Keratinocyte (primary cell): ENCODE results near the gene IL17C. TPM values are rescaled to one million over a fixed set of nuclear protein-coding genes. Genes with fewer than 3 reads are reported as not detected.

Experiments used
- DNase-seq: peaks from one replicate; pipeline ENCODE4 v3.0.0-alpha.2; 2011; ENCODE audit warnings: low read depth, missing footprints, low spot score
- FAIRE-seq: peaks from 2 replicates; lab custom pipeline; 2011; peaks lifted over from hg19 to GRCh38; lab: Jason Lieb, UNC
- H2AFZ ChIP-seq: 2 replicates; pipeline ENCODE4 v1.6.0; 2012; ENCODE audit warnings: low read length, control low read depth, inconsistent platforms; ENCODE audit not compliant: control insufficient read depth
- H3K27ac ChIP-seq: 2 replicates; pipeline ENCODE4 v1.5.1; 2011; ENCODE audit warnings: low read length; ENCODE audit not compliant: control insufficient read depth, insufficient read depth
- H3K27me3 ChIP-seq: 3 replicates; pipeline ENCODE4 v1.6.0; 2011; ENCODE audit warnings: low read length; ENCODE audit not compliant: control insufficient read depth, insufficient read depth; ENCODE audit errors: extremely low read depth
- H3K36me3 ChIP-seq, 2 experiments: 2 replicates in 1 of 2; 3 replicates in 1 of 2; pipeline ENCODE4 v1.5.1; 2011; ENCODE audit warnings: low read length in 2 of 2, mild to moderate bottlenecking in 1 of 2; ENCODE audit not compliant: control insufficient read depth in 2 of 2, insufficient read depth in 2 of 2; ENCODE audit errors: extremely low read depth in 1 of 2
- H3K4me1 ChIP-seq: 3 replicates; pipeline ENCODE4 v1.5.1; 2011; ENCODE audit warnings: low read length; ENCODE audit not compliant: control insufficient read depth, insufficient read depth; ENCODE audit errors: extremely low read depth
- H3K4me2 ChIP-seq: 3 replicates; pipeline ENCODE4 v1.6.0; 2011; ENCODE audit warnings: low read depth, low read length; ENCODE audit not compliant: control insufficient read depth, insufficient read depth; ENCODE audit errors: extremely low read depth
- H3K4me3 ChIP-seq, 3 experiments: fragments of 200-600 bp in 1 of 3; sonication (generic) in 1 of 3; 2 replicates in 2 of 3; 3 replicates in 1 of 3; pipeline ENCODE4 v1.5.1; 2011 to 2016; ENCODE audit warnings: low read length in 3 of 3, mild to moderate bottlenecking in 3 of 3, control low read depth in 2 of 3, inconsistent platforms in 1 of 3, low read depth in 1 of 3, mixed read lengths in 1 of 3, mixed run types in 1 of 3, moderate library complexity in 1 of 3; ENCODE audit not compliant: control insufficient read depth in 2 of 3, insufficient read depth in 2 of 3; ENCODE audit errors: extremely low read depth in 1 of 3
- H3K79me2 ChIP-seq: 2 replicates; pipeline ENCODE4 v1.6.0; 2012; ENCODE audit warnings: low read length; ENCODE audit not compliant: control insufficient read depth, insufficient read depth
- H3K9ac ChIP-seq: 3 replicates; pipeline ENCODE4 v1.6.0; 2011; ENCODE audit warnings: low read length; ENCODE audit not compliant: control insufficient read depth, insufficient read depth; ENCODE audit errors: extremely low read depth
- H3K9me1 ChIP-seq: 3 replicates; pipeline ENCODE4 v1.6.0; 2011; ENCODE audit warnings: low read length; ENCODE audit not compliant: control insufficient read depth, insufficient read depth; ENCODE audit errors: extremely low read depth
- H3K9me3 ChIP-seq: 2 replicates; pipeline ENCODE4 v1.5.1; 2012; ENCODE audit warnings: low read depth, low read length; ENCODE audit not compliant: control insufficient read depth
- H4K20me1 ChIP-seq: 3 replicates; pipeline ENCODE4 v1.6.0; 2011; ENCODE audit warnings: low read length; ENCODE audit not compliant: control insufficient read depth, insufficient read depth; ENCODE audit errors: extremely low read depth
- CTCF ChIP-seq, 3 experiments: IDR thresholded peaks in 1 of 3; conservative IDR thresholded peaks in 1 of 3; optimal IDR thresholded peaks in 1 of 3; 2 replicates in 2 of 3; 3 replicates in 1 of 3; pipeline versions ENCODE3 to v1.5.1; 2011; ENCODE audit warnings: low read length in 3 of 3, mild to moderate bottlenecking in 3 of 3, moderate library complexity in 2 of 3, control low read depth in 1 of 3, inconsistent platforms in 1 of 3; ENCODE audit not compliant: insufficient read depth in 2 of 3; ENCODE audit errors: extremely low read depth in 1 of 3
- EZH2 ChIP-seq: IDR thresholded peaks from one replicate; pipeline ENCODE4 v1.6.1; 2012; ENCODE audit warnings: inconsistent platforms, mild to moderate bottlenecking, low read length, moderate library complexity
- dilution Hi-C: fragments of 300-500 bp; cut with MboI; formaldehyde crosslinking; loops from one replicate; pipeline ENCODE4 v1.7.0; 2020; ENCODE audit warnings: low sequenced_read_pairs; ENCODE audit not compliant: extremely low pct_ligation_motif_present
- polyA plus RNA-seq, 5 experiments: library from polyadenylated mRNA; depleted of rRNA in 3 of 5; stranded (reverse) in 3 of 5; stranded (forward) in 1 of 5; unstranded in 1 of 5; fragments of >200 nt; gene quantifications; 1 replicate in 1 of 5; 2 replicates in 3 of 5; 3 replicates in 1 of 5; pipeline versions ENCODE4 v1.2.1 to v1.2.3, GENCODE V29; 2011 to 2012; ENCODE audit warnings: missing spikeins in 2 of 5, low read depth in 1 of 5, low replicate concordance in 1 of 5

Gene IL17C
- polyA plus RNA-seq, 1 donor (not counting 4 experiments of a cell fraction or from before 2014, with no cell fraction given): not detected

GRCh38 chr16:88653101-88653500 lies 14.7 kb downstream of the IL17C start:
- no peaks in the 10 kb centered on the region for H3K27me3 ChIP-seq
- H3K9me1 ChIP-seq: no peaks in the 10 kb centered on the region
- no peak overlapping the region for H2AFZ ChIP-seq
- TF ChIP-seq EZH2: no peak
- no peak for TF ChIP-seq CTCF (optimal IDR thresholded peaks at IDR 0.05 in 1 of 3, IDR thresholded peaks at IDR 0.05 in 1 of 3, conservative IDR thresholded peaks at IDR 0.05 in 1 of 3; ENCODE audit: extremely low read depth in 1 of 3, insufficient read depth in 2 of 3, low read length in 3 of 3)
- H3K9ac ChIP-seq: no peak overlapping the region
- dilution Hi-C loops: loop anchor here (25.0 kb wide), 1 partner anchor 109 kb away; no protein-coding TSS in a partner anchor
- no peaks in the 10 kb centered on the region for H3K9me3 ChIP-seq
- DNase-seq (no peak), FAIRE-seq (no peak)
- peaks cover 39 to 45% of the 10 kb centered on the region in 2 experiments for H3K36me3 ChIP-seq
- H3K4me3 ChIP-seq: no peak overlapping the region
- no peaks in the 10 kb centered on the region for H3K4me1 ChIP-seq
- no peak overlapping the region for H3K4me2 ChIP-seq
- H4K20me1 ChIP-seq: peaks cover 17% of the 10 kb centered on the region
- H3K79me2 ChIP-seq: peaks cover 13% of the 10 kb centered on the region
- H3K27ac ChIP-seq: no peak overlapping the region

DNA sequence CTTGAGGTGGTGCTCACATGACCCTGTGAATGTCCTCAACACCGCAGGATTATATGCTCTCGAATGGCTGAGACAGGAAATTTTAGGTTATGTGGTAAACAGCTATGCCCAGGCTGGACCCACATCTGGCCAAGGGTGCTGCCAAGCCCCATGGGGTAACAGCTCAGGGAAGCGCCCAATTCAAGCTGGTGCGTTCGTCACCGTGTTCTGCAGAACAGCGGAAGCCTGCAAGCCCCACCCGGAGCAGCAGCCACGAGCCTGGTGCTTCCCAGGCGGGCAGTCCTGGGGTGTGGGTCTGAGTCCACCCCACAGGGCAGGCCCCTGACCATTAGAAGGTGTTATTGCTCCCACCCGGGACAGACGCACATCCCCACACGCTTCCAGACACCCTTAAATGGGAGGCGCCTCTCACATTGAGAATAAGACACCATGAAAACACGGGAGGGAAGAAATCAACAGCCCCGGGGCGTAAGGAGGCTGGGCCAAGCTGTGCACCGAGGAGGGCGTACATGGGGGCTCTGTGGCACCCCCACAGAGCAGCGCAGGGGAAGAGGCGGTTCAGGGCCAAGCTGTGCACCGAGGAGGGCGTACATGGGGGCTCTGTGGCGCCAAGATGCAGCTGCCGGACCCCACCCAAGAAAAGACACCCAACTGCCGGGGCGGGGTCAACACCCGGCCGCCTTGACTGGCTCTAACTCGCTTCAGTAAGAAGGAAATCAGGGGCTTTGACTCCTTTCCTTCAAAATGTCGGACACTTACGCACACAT lies 15.4 kb downstream of the IL17C start:
- dilution Hi-C loops: loop anchor here (25.0 kb wide), 1 partner anchor 109 kb away; no protein-coding TSS in a partner anchor
- no peak overlapping the region for H3K4me2 ChIP-seq

More for the DNA sequence above, 15.4 kb downstream of the IL17C start:
- Histone ChIP-seq H3K9me1 (no peaks in the 10 kb centered on the region), H3K36me3 (peaks cover 40 to 45% of the 10 kb centered on the region in 2 experiments), H3K27ac (no peak overlapping the region), H3K4me1 (no peaks in the 10 kb centered on the region), H4K20me1 (peaks cover 17% of the 10 kb centered on the region), H2AFZ (no peak overlapping the region), H3K9ac (no peak overlapping the region), H3K9me3 (no peaks in the 10 kb centered on the region), H3K79me2 (peaks cover 18% of the 10 kb centered on the region), H3K4me3 (no peak overlapping the region), H3K27me3 (no peaks in the 10 kb centered on the region)
- no peak for FAIRE-seq
- DNase-seq: no peak
- TF ChIP-seq EZH2 (no peak), CTCF (optimal IDR thresholded peaks at IDR 0.05 in 1 of 3, IDR thresholded peaks at IDR 0.05 in 1 of 3, conservative IDR thresholded peaks at IDR 0.05 in 1 of 3; ENCODE audit: extremely low read depth in 1 of 3, insufficient read depth in 2 of 3, low read length in 3 of 3) (no peak)
